GM19372 (cell line): ENCODE measurements around the gene PRKCA.

Experiments used
- ATAC-seq: cut with Tn5 transposase; IDR thresholded peaks from one replicate; pipeline ENCODE4 v1.9.1; 2021; ENCODE audit warnings: mild to moderate bottlenecking, low read depth, moderate library complexity; ENCODE audit not compliant: unreplicated experiment

PRKCA gene

DNA sequence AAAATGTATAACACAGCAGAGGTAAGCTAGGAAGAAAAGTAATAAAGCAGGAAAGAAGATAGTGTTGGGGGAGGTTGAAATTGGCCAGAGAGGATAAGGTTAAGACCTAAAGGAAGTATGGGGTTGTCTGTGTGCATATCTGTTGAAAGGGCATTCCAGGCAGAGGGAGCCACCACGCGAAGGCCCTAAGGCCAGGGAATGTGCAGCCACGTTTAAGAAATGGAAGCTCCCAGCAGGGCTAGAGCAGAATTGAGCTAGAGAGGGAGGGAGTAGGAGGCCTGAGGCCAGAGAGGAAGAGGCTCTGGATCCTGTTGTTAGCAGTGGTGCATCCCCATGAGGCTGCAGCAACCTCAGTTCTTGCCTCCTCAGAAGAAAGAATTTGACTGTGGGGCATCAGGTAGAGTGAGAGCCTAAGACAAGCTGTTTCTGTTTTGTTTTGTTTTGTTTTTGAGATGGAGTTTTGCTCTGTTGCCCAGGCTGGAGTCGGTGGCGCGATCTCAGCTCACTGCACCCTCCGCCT is 473.5 kb downstream of the PRKCA start:
- ATAC-seq: no peak

DNA sequence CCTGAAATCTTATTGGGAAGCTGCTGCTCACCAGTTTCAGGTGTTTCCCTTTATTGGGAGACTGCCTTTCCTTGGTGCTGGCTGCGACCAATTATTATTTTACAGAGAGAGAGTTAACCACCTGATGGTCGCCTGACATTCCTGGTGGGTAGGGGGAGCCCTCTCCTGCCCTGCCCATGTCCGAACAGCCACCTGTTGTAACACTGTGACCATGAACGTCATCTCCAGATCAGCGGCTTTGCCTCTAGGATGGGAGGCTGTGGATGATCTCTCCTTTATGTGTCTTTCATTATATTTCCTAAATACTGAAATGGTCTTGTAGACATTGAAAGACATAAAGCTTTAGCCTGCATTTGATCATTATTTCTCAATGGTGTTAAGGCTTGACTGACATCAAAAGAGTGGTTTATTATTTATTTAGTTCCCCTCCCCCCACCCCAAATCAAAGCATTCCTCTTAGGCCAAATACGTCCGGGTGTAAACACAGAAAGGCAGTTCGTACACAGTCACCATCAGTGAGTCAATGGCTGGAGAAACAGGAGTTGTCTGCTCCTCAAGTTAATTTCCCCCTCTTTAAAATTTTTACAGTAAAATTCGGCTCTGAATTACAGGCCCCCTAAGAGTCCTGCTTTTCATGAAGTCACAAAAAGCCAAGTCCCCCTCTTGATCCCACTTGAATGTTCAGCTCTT is 474.7 kb downstream of the PRKCA start:
- no peak for ATAC-seq

DNA sequence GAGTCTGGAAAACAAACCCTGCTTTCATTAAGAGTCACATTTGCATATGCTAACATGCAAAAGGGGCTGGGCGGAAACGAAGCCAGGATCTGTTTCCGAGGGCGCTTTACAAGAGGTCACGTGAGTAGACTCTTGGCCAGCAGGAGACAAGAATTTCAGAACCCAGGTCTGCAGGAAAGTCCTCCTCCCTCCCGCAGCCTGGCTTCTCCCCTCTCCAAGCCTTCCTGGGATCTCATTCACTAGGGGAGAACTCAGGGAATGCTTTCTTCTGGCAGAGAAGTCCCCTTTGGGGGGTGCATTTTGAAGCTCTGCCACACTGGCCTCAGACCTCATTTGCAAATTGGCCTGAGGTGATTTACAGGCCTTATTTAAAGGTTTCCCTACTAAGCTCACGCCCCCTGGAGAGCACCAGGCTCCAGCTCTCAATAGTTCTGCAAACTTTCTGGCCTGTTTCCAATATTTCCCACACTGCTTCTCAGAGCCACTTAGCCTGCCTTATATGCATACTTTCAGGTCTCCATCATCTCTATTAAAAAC is 475.3 kb downstream of the PRKCA start:
- no peak for ATAC-seq

DNA sequence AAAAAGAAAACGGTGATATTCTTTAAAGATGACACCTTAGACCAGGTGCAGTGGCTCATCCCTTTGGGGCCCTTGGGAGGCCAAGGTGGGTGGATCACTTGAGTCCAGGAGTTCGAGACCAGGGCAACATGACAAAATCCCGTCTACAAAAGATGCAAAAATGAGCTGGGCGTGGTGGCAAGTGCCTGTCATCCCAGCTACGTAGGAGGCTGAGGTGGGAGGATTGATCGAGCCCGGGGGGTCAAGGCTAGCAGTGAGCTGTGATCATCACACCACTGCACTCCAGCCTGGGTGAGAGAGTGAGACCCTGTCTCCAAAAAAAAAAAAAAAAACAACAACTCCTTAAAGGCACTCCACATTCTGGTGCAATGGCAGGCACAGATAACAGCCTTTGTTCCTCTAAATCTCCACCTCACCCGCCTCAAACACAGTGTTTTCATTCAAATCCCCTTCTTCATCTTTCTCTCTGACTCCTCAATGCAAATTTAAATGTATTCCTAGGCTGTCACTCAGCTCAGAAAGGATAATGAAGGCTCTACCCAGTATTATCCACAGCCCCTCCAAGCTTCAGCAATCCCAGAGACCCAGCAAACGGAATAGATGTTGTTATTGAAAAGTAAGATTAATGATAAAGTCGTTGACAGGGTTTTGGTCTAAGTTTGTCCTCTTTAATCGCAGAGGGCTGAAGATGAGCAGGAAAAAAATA is 476.3 kb downstream of the PRKCA start:
- no peak for ATAC-seq

DNA sequence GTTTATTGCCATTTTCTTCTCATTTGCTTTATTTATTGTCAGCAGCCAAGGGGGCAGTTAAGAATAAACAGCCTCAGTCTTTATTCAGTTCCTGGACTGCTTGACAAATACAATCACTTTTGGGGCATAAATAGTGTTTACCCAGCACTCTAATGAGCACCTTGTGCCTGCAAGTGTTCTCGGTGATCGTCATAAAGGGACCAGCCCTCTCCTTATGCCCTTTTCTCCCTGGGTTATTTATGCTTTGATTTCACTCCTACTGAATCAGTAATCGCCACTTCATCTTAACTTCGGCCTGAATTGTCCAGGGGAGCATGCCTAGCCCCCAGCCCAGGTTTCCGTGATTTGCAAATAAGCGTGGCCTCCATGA is 476.8 kb downstream of the PRKCA start:
- ATAC-seq: no peak

DNA sequence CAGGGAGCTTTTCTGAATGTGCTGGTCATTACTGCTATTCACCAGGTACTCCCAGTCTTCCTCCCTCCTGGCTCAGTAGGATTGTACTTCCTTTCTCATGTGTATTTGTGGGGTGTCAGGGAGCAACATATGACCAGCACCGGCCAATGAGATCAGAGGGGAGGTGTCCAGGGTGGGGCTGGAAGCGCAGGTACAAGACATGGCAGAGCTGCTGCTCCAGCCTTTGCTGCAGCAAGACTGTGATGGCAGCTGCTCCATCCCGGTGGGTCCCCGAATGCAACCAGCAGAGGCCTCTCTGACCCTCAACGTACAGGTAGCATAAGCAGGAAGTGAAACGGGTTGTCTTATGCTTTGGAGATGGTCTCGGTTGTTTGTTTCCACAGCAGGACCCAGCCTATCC is 478.7 kb downstream of the PRKCA start:
- ATAC-seq: no peak

DNA sequence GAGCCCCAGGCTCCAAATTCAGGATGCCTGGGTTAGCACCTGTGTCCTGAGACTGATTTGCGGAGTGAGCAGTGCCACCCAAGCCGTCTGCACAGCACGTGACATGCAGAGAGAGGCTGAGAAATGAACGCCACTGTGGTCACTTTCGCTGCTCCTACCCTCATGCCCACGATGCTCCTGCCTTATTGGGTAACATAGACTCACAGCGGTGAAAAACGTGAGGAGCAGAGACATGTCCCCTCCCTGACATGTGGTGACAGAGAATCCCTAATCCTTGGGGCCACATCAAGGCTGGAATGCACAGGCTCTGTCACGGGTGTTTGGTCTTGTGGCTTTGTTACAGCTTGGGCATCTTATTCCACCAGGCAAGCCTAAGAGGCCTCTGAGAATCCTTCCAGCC is 480.4 kb downstream of the PRKCA start:
- no peak for ATAC-seq

DNA sequence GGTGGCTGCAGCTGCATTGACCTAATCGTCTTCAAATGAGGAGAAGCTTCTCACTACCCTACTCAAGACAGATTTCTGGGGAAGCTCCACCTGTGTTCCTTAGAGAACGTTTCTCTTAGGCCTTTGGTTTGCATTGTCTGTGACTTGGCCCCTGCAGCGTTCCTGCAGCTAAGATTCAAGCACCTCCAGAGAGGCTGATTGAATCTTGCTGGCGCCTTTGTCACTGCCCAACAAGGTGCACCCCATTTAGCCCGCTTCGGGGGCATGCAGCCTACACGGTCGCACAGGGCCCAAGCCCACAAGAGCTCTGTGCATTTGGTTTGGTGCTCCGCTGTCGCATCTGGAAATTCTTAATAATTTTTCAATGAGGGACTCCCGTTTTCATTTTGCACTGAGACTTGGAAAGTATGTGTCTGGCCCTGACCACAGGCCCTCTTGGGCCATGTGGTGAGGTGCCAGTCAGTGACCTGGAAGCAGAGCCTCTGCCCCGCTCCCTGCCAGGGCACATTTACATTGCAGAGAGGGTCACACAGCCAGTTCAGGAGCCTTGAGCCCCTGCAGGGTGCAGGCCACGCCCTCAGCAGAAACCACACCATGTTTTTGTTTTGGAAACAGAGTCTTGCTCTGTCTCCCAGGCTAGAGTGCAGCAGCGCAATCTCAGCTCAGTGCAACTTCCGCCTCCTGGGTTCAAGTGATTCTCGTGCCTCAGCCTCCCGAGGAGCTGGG is 481.4 kb downstream of the PRKCA start:
- no peak for ATAC-seq

DNA sequence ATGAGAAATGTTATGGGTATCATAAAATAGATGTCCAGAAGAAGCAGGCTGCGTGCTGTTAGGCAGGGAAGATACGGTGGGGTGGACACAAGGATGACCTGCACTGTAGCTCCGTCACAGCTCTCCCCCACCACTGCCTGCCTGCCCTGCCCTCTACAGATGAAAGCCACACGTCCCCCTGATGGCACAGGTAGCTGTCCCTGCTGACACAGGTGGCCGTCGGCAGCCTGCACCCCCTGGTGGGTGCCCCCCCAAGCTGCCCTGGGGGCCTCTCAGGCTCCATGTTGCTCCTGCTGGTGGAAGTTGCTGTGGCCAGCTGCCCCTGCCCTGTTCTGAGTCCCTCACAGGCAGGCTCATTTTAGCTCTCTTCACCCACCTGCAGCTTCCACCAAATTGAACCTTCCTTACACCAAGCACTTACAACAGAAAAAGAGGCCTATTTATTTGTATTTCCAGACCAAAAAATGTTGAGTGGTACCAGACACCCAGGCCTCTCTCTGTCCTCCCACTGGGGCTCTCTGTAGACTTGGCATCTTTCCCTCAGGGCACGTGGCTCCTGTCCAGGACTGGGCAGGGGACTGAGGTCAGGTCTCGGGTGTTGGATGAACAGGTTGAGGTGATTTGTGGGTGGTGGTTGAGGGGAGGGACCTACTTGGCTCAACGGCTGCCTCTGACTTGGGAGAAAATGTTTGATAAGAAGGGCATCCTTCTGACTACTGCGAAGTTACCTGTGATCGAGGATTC is 482.4 kb downstream of the PRKCA start:
- ATAC-seq: no peak

DNA sequence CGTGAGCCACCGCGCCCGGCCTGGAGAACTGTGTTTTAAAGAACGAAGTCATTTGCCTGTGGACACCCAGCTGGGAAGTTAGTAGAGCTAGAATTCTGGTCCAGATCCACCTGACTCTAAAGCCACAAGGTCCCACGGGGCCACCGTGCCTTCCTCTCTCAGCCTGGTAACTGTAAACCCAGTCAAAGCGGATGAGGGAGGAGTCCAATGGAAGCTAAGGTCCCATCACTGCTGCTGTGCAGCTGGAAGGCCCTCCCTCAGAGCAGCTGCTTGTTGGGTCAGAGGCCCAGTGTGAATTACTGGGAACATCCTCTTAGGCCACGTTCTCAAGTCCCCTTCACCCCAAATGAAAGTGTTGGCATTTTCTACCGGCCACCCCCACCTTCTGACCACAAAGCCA is 483.7 kb downstream of the PRKCA start:
- ATAC-seq: no peak

DNA sequence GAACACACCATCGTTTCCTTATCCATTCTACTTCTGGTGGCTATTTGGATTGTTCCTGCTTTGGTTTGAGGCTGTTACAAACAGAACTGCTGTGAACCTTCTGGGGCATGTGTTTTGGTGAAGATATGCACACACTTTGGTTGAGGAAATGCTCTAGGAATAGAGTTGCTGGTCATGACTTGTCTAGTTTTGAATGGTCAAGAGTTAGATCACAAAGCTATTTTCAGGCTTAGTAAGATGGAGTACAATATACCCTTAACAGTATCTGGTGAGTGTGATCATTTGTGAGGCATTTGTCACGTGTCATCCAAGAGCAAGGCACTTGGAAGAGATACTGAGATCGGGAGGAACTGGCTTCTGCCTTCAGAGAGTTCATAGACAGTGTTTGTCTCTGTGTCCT is 485.5 kb downstream of the PRKCA start:
- ATAC-seq: no peak

DNA sequence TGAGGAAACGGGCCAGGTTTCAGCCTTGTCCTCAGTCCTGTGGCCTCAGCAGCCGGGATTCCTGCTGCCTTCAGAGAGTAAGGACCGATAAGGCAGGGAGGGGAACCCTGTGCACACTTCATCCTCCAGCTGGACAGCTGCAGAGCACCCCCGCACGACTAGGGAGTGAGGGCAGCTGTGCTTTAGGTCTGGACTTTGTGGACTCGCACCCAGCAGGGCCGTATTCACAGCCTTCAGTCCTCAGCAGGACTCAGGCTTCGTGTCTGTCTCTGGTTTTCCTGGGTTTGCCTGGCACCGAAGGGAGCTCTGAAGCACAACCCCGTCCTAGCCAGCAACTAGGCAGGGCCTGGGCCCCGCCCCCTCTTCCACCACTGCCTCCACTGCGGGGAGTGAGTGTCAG is 486.7 kb downstream of the PRKCA start:
- no peak for ATAC-seq

DNA sequence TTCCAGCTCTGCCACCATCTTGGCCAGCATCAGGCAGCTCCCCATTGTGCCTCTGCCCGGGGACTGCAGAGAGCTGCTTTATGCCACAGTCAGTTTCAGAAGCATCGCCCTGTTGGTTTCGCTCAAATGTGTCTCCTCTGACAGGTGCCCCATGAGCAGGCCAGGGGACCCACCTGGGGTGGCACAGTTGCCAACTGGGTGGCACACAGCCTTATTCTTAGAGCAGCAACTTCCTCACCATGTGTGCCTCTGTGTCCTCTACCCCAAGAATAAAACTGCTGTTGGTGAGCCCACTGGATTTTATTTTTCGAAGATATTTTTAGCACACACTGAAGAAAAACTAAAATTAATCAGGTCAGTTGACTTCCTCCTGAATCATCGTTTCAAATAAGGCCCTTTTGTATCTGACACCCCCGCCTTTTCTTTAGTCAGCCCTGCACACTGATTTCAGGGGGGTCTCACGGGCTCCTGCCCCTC is 487.6 kb downstream of the PRKCA start:
- no peak for ATAC-seq

DNA sequence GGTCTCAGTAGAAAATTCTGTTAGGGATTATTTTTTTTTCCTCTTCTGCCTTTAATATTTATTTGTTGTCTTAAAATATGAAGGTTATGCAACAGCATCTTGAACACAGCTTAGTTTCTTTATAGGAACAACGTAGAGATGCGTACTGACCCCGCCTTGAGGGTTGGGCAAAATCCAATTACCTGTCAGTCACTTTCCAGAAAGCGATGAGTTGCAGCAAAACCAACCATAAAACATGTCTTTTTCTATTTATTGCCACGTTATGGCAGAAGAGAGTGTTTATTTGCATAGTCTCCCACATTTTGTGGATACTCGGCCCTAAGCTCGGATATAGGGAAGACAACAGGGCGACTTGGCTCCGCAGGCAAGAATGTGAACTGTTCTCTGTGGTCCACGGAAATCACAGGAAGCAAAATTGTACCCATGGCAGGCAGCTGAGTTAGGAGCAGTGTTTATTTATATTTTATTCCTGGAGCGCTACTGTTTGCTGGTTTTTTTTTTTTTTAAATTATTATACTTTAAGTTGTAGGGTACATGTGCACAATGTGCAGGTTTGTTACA is 488.2 kb downstream of the PRKCA start:
- no peak for ATAC-seq

DNA sequence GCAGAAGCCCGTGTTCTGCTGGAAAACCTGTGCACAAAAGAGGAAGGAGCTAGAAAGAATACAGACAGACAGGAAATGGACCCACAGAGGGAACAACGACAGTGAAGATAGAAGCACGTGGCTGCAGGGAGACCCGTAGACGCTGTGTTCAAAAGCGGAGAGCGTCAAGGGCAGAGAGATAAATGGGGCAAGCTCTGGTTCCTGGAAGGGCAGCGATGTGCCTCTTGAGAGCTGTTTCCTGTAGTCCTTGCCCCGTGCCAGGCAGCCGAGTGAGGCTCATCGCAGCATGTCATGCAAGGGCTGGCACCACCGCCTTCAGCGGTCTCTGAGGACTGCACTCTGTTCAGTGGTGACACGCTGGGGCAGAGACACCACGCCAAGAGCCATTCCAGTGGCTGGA is 488.9 kb downstream of the PRKCA start:
- ATAC-seq: no peak

DNA sequence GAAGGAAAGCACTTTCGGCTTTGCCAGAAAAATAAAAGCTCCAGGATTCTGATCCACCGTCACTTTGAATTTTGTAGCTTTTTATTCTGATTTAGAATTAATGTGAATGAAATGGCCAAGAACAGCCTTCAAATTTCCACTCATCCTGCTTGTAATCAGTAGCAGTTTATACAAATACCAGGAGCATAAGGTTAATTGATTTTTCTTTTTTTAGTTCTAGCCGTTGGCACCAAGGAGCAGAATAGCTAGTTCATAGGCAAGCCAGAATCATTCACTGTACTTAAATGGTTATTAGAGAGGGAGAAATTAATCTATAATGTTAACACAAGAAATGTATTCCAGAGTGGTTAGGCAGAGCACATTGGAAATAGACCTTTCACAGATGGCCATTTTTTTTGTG is 491.4 kb downstream of the PRKCA start:
- no peak for ATAC-seq

DNA sequence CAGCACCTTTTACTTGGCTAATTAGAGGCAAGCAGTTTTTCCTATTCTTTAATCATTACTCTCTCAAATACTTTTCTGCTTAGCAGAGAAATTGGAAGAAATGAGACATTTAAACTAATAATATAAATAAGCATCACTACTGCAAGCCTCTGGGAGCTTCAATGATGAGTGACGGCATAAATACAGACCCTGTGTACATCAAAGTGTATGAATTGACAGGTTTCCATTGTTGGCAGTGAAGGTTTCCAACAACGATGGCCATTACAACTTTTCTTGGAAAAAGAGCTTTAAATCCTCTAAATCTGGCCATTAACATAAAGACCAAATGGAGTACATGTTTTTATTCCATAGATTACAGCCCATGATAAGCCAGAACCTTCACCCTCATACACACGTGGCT is 493.1 kb downstream of the PRKCA start:
- no peak for ATAC-seq

DNA sequence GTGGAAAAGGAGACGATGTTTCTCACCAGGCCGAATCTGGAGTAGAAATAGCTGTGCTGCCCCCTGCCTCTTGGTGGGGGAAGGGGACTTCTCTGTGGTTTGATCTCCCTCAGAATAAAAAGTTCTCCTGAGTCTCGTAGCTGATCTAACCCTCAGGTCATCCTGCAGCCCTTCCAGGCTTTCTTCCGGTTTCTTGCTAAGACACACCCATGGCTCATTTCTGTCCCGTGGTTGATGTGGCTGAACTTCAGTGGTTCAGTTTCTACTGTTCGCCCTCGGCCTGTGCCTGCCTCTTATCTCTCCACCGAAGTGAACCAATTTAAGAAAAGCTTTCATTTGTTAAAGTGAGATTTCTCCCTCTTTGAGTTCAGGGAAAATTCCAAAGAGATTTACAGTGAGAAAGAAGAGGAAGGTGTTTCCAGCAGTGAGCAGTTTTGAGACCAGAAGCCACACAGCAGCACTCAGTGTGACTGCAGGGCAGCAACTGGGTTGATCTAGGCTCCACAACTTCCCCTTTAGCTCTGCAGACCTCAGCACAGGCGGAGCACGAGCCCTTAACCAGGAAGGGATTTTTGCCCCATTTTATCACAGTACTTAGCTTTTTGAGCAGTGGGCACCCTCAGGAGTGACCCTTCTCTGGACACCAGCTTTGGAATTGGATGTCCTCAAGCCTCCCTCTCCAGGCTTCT is 497.6 kb downstream of the PRKCA start:
- no peak for ATAC-seq

DNA sequence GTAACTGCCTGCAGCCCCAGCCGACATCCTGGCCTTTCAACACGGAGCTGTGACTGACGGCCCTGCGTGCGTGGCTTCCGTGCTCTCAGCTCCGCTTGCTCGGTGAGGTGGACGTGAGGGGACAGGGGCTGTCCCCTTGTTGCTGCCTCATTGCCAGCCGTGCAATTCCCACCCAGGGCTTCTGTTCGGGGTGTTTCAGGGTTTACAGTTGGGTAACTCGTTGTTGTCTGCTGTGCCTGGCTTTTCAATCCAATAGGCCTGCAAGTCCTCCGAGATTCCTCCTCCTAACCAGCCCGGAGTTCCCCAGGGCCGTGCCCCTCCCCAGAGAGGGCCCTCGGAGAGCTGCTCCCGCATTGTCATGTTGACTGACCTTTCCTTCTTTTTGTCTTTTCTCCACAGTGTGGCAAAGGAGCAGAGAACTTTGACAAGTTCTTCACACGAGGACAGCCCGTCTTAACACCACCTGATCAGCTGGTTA is 501.1 kb downstream of the PRKCA start:
- no peak for ATAC-seq
